ENCODE results near the gene SEMA4A. TPM values are rescaled to one million over a fixed set of nuclear protein-coding genes. Genes with fewer than 3 reads are reported as not detected.
"Not testable (repeated sequence)": the region's sequence is repeated elsewhere in the genome, so short reads cannot be mapped to it uniquely, and the experiment has no call there.

The SEMA4A gene
- total RNA-seq, 2 experiments from 2014 or later = 77.8 to 196 TPM

DNA sequence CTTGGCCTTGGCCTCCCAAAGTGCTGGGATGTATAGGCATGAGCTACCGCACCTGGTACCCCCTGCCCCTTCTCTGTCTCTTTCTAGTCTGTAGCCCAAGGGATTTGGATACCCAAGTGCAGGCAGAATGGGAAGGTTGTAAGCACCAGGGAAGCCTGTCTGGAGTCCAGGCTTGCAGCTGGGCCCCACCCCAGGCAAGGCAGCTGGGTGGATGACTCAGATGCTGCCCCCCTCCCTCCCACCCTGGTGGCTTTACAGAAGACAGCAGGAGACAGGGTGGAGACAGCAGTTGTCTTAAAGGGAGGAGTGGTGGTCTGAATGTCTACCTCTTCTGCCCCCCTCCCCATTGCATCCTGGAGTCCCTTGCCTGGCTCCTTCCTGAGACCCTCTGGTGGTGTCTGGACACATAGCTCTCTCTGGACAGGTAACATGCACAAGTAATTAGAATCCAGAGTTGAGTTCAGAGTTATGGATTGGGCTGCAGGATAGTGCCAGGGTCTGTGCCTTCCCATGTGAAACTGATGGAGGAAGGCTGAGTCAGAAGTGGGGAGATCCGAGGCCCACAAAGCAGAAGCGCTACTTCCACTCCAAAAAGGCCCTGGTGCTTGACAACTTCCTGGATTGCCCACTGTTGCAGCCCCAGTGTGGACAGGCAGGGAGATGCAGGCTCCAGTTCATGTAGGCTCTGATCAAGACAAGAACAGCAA, 33.7 kb upstream of the SEMA4A start:
- no peak overlapping the region for H3K27ac ChIP-seq (ENCODE audit: low read depth, low read length, poor library complexity, severe bottlenecking)
- H3K4me1 ChIP-seq (ENCODE audit: insufficient read depth, low read length, poor library complexity, severe bottlenecking) = peaks cover 4% of the 10 kb centered on the region
- H3K4me2 ChIP-seq (ENCODE audit: low read length) = no peak overlapping the region
- peak; percentile 21 for DNase-seq (ENCODE audit: low spot score)
- intact Hi-C loops (cut with micrococcal nuclease; ENCODE audit: unreplicated experiment) = loop anchor here (10.0 kb wide), 1 partner anchor 325 kb away; no protein-coding TSS in a partner anchor
- TF ChIP-seq, protein P1, sequence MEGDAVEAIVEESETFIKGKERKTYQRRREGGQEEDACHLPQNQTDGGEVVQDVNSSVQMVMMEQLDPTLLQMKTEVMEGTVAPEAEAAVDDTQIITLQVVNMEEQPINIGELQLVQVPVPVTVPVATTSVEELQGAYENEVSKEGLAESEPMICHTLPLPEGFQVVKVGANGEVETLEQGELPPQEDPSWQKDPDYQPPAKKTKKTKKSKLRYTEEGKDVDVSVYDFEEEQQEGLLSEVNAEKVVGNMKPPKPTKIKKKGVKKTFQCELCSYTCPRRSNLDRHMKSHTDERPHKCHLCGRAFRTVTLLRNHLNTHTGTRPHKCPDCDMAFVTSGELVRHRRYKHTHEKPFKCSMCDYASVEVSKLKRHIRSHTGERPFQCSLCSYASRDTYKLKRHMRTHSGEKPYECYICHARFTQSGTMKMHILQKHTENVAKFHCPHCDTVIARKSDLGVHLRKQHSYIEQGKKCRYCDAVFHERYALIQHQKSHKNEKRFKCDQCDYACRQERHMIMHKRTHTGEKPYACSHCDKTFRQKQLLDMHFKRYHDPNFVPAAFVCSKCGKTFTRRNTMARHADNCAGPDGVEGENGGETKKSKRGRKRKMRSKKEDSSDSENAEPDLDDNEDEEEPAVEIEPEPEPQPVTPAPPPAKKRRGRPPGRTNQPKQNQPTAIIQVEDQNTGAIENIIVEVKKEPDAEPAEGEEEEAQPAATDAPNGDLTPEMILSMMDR (conservative IDR thresholded peaks at IDR 0.05; ENCODE audit: low read length) = no peak
- no peak for TF ChIP-seq EZH2phosphoT487 (IDR thresholded peaks at IDR 0.05; ENCODE audit: borderline replicate concordance, low read depth, low read length)
- BruUV-seq (replicated peaks) = no TSS peak
- no peaks in the 10 kb centered on the region for H3K79me2 ChIP-seq (ENCODE audit: insufficient read depth, low read depth, low read length)
- H3K9me2 ChIP-seq (ENCODE audit: insufficient read depth, low read length) = no peaks in the 10 kb centered on the region
- H2AFZ ChIP-seq (ENCODE audit: low read length) = no peak overlapping the region
- POLR2A ChIA-PET = interaction anchor here (1.2 kb wide), 1 partner anchor 10 kb away, joined by 3 read pairs; no protein-coding TSS in a partner anchor
- H3K36me3 ChIP-seq (ENCODE audit: insufficient read depth, low read length) = no peaks in the 10 kb centered on the region
- no peak overlapping the region for H3K4me3 ChIP-seq (ENCODE audit: low read depth, low read length, poor library complexity, severe bottlenecking)
- no peaks in the 10 kb centered on the region for H3K9me3 ChIP-seq (ENCODE audit: low read length)
- H4K20me1 ChIP-seq (ENCODE audit: insufficient read depth, low read length) = no peaks in the 10 kb centered on the region
- CTCF ChIA-PET (ENCODE audit: unreplicated experiment) = interaction anchor here (1.3 kb wide), 1 partner anchor 9 kb away, joined by 3 read pairs; no protein-coding TSS in a partner anchor

DNA sequence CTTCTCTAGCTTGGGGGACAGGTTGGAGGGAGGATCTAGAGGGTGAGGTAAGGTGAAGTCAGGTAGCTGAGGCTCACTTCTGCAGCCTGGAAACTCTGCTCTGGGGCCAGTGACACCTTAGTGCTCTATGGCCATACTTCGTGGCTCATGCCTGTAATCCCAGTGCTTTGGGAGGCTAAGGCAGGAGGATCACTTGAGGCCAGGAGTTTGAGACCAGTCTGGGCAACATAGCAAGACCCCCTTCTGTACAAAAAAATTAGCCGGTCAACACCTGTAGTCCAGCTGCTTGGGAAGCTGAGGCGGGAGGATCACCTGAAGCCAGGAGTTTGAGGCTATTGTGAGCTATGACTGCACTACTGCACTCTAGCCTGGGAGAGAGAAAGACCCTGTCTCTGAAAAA, 33.1 kb upstream of the SEMA4A start:
- no peak for DNase-seq (ENCODE audit: low spot score)
- no peak overlapping the region for H2AFZ ChIP-seq (ENCODE audit: low read length)
- CTCF ChIA-PET (ENCODE audit: unreplicated experiment) = interaction anchor here (1.3 kb wide), 1 partner anchor 8 kb away, joined by 3 read pairs; no protein-coding TSS in a partner anchor
- H3K9me3 ChIP-seq (ENCODE audit: low read length) = no peaks in the 10 kb centered on the region
- POLR2A ChIA-PET = interaction anchor here (2.0 kb wide), 1 partner anchor 22 kb away, joined by 4 read pairs; no protein-coding TSS in a partner anchor
- no TSS peak for BruUV-seq (replicated peaks)
- no peak for TF ChIP-seq EZH2phosphoT487 (IDR thresholded peaks at IDR 0.05; ENCODE audit: borderline replicate concordance, low read depth, low read length)
- TF ChIP-seq, protein P1 (conservative IDR thresholded peaks at IDR 0.05; ENCODE audit: low read length) = no peak
- no peaks in the 10 kb centered on the region for H4K20me1 ChIP-seq (ENCODE audit: insufficient read depth, low read length)
- no peaks in the 10 kb centered on the region for H3K79me2 ChIP-seq (ENCODE audit: insufficient read depth, low read depth, low read length)
- H3K36me3 ChIP-seq (ENCODE audit: insufficient read depth, low read length) = no peaks in the 10 kb centered on the region
- no peak overlapping the region for H3K4me3 ChIP-seq (ENCODE audit: low read depth, low read length, poor library complexity, severe bottlenecking)
- intact Hi-C loops (cut with micrococcal nuclease; ENCODE audit: unreplicated experiment) = loop anchor here (10.0 kb wide), 1 partner anchor 324 kb away; no protein-coding TSS in a partner anchor
- H3K4me2 ChIP-seq (ENCODE audit: low read length) = no peak overlapping the region
- peaks cover 4% of the 10 kb centered on the region for H3K4me1 ChIP-seq (ENCODE audit: insufficient read depth, low read length, poor library complexity, severe bottlenecking)
- H3K27ac ChIP-seq (ENCODE audit: low read depth, low read length, poor library complexity, severe bottlenecking) = no peak overlapping the region
- H3K9me2 ChIP-seq (ENCODE audit: insufficient read depth, low read length) = no peaks in the 10 kb centered on the region

DNA sequence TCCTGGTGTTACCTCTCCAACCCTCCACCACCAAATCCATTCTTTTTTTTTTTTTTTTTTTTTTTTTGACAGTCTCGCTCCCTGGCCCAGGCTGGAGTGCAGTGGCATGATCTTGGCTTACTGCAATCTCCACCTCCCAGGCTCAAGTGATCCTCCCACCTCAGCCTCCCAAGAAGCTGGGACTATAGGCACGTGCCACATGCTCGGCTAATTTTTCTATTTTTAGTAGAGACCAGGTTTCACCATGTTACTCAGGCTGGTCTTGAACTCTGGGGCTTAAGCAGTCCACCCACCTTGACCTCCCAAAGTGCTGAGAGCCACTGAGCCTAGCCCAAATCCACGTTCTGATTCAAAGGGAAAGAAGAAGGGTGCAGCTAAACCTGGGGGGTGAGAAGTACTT, 32.4 kb upstream of the SEMA4A start:
- BruUV-seq (replicated peaks); H3K9me2 ChIP-seq (ENCODE audit: insufficient read depth, low read length); H4K20me1 ChIP-seq (ENCODE audit: insufficient read depth, low read length); H3K36me3 ChIP-seq (ENCODE audit: insufficient read depth, low read length); H3K79me2 ChIP-seq (ENCODE audit: insufficient read depth, low read depth, low read length); DNase-seq (ENCODE audit: low spot score); H3K27ac ChIP-seq (ENCODE audit: low read depth, low read length, poor library complexity, severe bottlenecking); H2AFZ ChIP-seq (ENCODE audit: low read length); H3K4me2 ChIP-seq (ENCODE audit: low read length); H3K4me1 ChIP-seq (ENCODE audit: insufficient read depth, low read length, poor library complexity, severe bottlenecking); H3K9me3 ChIP-seq (ENCODE audit: low read length); H3K4me3 ChIP-seq (ENCODE audit: low read depth, low read length, poor library complexity, severe bottlenecking): not testable (repeated sequence)
- intact Hi-C loops (cut with micrococcal nuclease; ENCODE audit: unreplicated experiment) = loop anchor here (10.0 kb wide), 1 partner anchor 324 kb away; no protein-coding TSS in a partner anchor
- POLR2A ChIA-PET = interaction anchor here (2.0 kb wide), 1 partner anchor 22 kb away, joined by 4 read pairs; no protein-coding TSS in a partner anchor
- CTCF ChIA-PET (ENCODE audit: unreplicated experiment) = interaction anchor here (1.3 kb wide), 1 partner anchor 8 kb away, joined by 3 read pairs; no protein-coding TSS in a partner anchor
